NCI-H748 (cell line): ENCODE data around the gene BAIAP2L2.
"Not testable (repeated sequence)": the region's sequence is repeated elsewhere in the genome, so short reads cannot be mapped to it uniquely, and the experiment has no call there.

Experiments used
- DNase-seq: peaks from one replicate; lab custom pipeline; 2025; ENCODE audit not compliant: unreplicated experiment; lab: John Stamatoyannopoulos, UW

BAIAP2L2 gene

GRCh38 chr22:38040953-38041759 lies 69.3 kb downstream of the BAIAP2L2 start:
- no peak for DNase-seq

- no peak for DNase-seq
Measured at GRCh38 chr22:38038890-38039812, 71.3 kb downstream of the BAIAP2L2 start.

- DNase-seq, result no peak
Measured at GRCh38 chr22:38038426-38038825, 72.1 kb downstream of the BAIAP2L2 start.

- not testable (repeated sequence) for DNase-seq
Measured at GRCh38 chr22:38037367-38038150, 72.9 kb downstream of the BAIAP2L2 start.

GRCh38 chr22:38036392-38037062 lies 74.0 kb downstream of the BAIAP2L2 start:
- DNase-seq, result no peak

GRCh38 chr22:38035530-38035885 lies 75.0 kb downstream of the BAIAP2L2 start:
- no peak for DNase-seq
